ENCODE results near the gene SLC51A. TPM values are rescaled to one million over a fixed set of nuclear protein-coding genes. Genes with fewer than 3 reads are reported as not detected.
"Not testable (repeated sequence)": the region's sequence is repeated elsewhere in the genome, so short reads cannot be mapped to it uniquely, and the experiment has no call there.

Gene SLC51A
- total RNA-seq, 1 experiment from 2014 or later = 6.9 TPM

GRCh38 chr3:196179380-196180308 is 36.7 kb upstream of the SLC51A start:
- no peaks in the 10 kb centered on the region for H3K27me3 Mint-ChIP-seq (ENCODE audit: low read depth)
- H3K4me1 Mint-ChIP-seq = peaks cover 25% of the 10 kb centered on the region
- CTCF ChIA-PET = interaction anchor here (0.7 to 1.6 kb wide), 7 partner anchors 10 to 106 kb away, joined by 3 to 6 read pairs (median 3); no protein-coding TSS in a partner anchor
- H3K4me3 Mint-ChIP-seq = peak overlapping the region; percentile 15
- peak; percentile 43 for DNase-seq (ENCODE audit: low spot score)
- H3K9me3 Mint-ChIP-seq = no peaks in the 10 kb centered on the region
- ATAC-seq = peak; percentile 84
- POLR2A ChIA-PET = interaction anchor here (0.8 to 1.1 kb wide), 2 partner anchors 99 to 101 kb away, joined by 4 to 6 read pairs; no protein-coding TSS in a partner anchor
- TF ChIP-seq CREM (CRISPR knock-in tag; IDR thresholded peaks at IDR 0.05) (peak; percentile 28; the same call in 1 of the 2 replicates), TEAD4 (CRISPR knock-in tag; IDR thresholded peaks at IDR 0.05) (no peak), USF2 (CRISPR knock-in tag; IDR thresholded peaks at IDR 0.05) (0 out of 2 replicates have a peak, but pooled peaks have one; percentile 7), MAX (CRISPR knock-in tag; IDR thresholded peaks at IDR 0.05) (peak; percentile 20; the same call in 1 of the 2 replicates)
- H3K27ac Mint-ChIP-seq = peak overlapping the region; percentile 90
- no peaks in the 10 kb centered on the region for H3K36me3 Mint-ChIP-seq

GRCh38 chr3:196180346-196180745 is 36.0 kb upstream of the SLC51A start:
- CTCF ChIA-PET = interaction anchor here (1.1 to 1.6 kb wide), 5 partner anchors 9 to 107 kb away, joined by 3 to 6 read pairs (median 4); no protein-coding TSS in a partner anchor
- H3K27ac Mint-ChIP-seq = no peak overlapping the region
- POLR2A ChIA-PET = no interaction called here
- ATAC-seq (no peak), DNase-seq (ENCODE audit: low spot score) (no peak)
- H3K4me1 Mint-ChIP-seq = peaks cover 25% of the 10 kb centered on the region
- H3K36me3 Mint-ChIP-seq = no peaks in the 10 kb centered on the region
- H3K9me3 Mint-ChIP-seq = no peaks in the 10 kb centered on the region
- H3K4me3 Mint-ChIP-seq = no peak overlapping the region
- no peak for TF ChIP-seq TEAD4 (CRISPR knock-in tag; IDR thresholded peaks at IDR 0.05)
- no peak for TF ChIP-seq ELF4 (CRISPR knock-in tag; IDR thresholded peaks at IDR 0.05; ENCODE audit: low read depth)
- no peak for TF ChIP-seq JUN (CRISPR knock-in tag; IDR thresholded peaks at IDR 0.05)
- TF ChIP-seq ZNF416 (CRISPR knock-in tag; IDR thresholded peaks at IDR 0.05) = no peak
- no peaks in the 10 kb centered on the region for H3K27me3 Mint-ChIP-seq (ENCODE audit: low read depth)

GRCh38 chr3:196181127-196181546 is 35.2 kb upstream of the SLC51A start:
- no peak for TF ChIP-seq ZBTB21 (CRISPR knock-in tag; IDR thresholded peaks at IDR 0.05; ENCODE audit: borderline replicate concordance)
- no peak for TF ChIP-seq NFE2L1 (CRISPR knock-in tag; IDR thresholded peaks at IDR 0.05)
- TF ChIP-seq RELA (CRISPR knock-in tag; IDR thresholded peaks at IDR 0.05; ENCODE audit: borderline replicate concordance) = no peak
- TF ChIP-seq JUN (CRISPR knock-in tag; IDR thresholded peaks at IDR 0.05) = no peak
- no peak for TF ChIP-seq FOXP4 (CRISPR knock-in tag; IDR thresholded peaks at IDR 0.05)
- TF ChIP-seq ESRRA (CRISPR knock-in tag; IDR thresholded peaks at IDR 0.05; ENCODE audit: borderline replicate concordance) = no peak
- no peak for TF ChIP-seq ZNF219 (CRISPR knock-in tag; IDR thresholded peaks at IDR 0.05; ENCODE audit: borderline replicate concordance)
- TF ChIP-seq E2F5 (CRISPR knock-in tag; IDR thresholded peaks at IDR 0.05) = no peak
- TF ChIP-seq JAZF1 (CRISPR knock-in tag; IDR thresholded peaks at IDR 0.05) = no peak
- Mint-ChIP-seq H3K9me3 (no peaks in the 10 kb centered on the region), H3K4me3 (no peak overlapping the region), H3K27me3 (ENCODE audit: low read depth) (no peaks in the 10 kb centered on the region), H3K36me3 (no peaks in the 10 kb centered on the region), H3K27ac (no peak overlapping the region), H3K4me1 (peaks cover 23% of the 10 kb centered on the region)
- DNase-seq (ENCODE audit: low spot score) = no peak
- ChIA-PET POLR2A (interaction anchor here (0.6 kb wide), 1 partner anchor 20 kb away, joined by 3 read pairs; no protein-coding TSS in a partner anchor), CTCF (interaction anchor here (1.0 kb wide), 1 partner anchor 108 kb away, joined by 4 read pairs; no protein-coding TSS in a partner anchor)
- no peak for ATAC-seq

GRCh38 chr3:196184169-196184432 is 32.2 kb upstream of the SLC51A start:
- not testable (repeated sequence) for ATAC-seq; H3K4me3 Mint-ChIP-seq; H3K27me3 Mint-ChIP-seq (ENCODE audit: low read depth); H3K27ac Mint-ChIP-seq; H3K9me3 Mint-ChIP-seq; H3K36me3 Mint-ChIP-seq; DNase-seq (ENCODE audit: low spot score)
- ChIA-PET CTCF (interaction anchor here (0.6 kb wide), 1 partner anchor 184 kb away, joined by 3 read pairs; no protein-coding TSS in a partner anchor), POLR2A (interaction anchor here (0.6 kb wide), 1 partner anchor 187 kb away, joined by 4 read pairs; no protein-coding TSS in a partner anchor)
- peaks cover 21% of the 10 kb centered on the region for H3K4me1 Mint-ChIP-seq
